ENCODE results near the gene SLC4A9.
A peak's percentile ranks its signal among the peaks of the same experiment; 100 is the strongest.

The SLC4A9 gene

GRCh38 chr5:140382866-140383265 lies 22.9 kb downstream of the SLC4A9 start (continued):
- TF ChIP-seq SCRT1 (tag by site-specific recombination; IDR thresholded peaks at IDR 0.05; ENCODE audit: borderline replicate concordance) (no peak), ZNF473 (tag by site-specific recombination; IDR thresholded peaks at IDR 0.05) (no peak), ZNF366 (tag by site-specific recombination; conservative IDR thresholded peaks at IDR 0.05) (no peak), KLF9 (tag by site-specific recombination; IDR thresholded peaks at IDR 0.05; ENCODE audit: low read depth) (no peak), GLI4 (tag by site-specific recombination; IDR thresholded peaks at IDR 0.05) (no peak), ZNF223 (tag by site-specific recombination; IDR thresholded peaks at IDR 0.05) (no peak), ZNF169 (tag by site-specific recombination; IDR thresholded peaks at IDR 0.05) (no peak)

GRCh38 chr5:140383300-140383699 lies 23.3 kb downstream of the SLC4A9 start:
- Histone ChIP-seq H3K4me1 (ENCODE audit: control insufficient read depth, insufficient read depth, low read length) (no peaks in the 10 kb centered on the region), H3K4me3 (ENCODE audit: low read depth, low read length) (no peak overlapping the region), H3K9me3 (ENCODE audit: control insufficient read depth, insufficient read depth, low read depth, low read length) (no peaks in the 10 kb centered on the region), H3K27ac (ENCODE audit: extremely low read depth, low read depth, low read length) (no peak overlapping the region), H3K36me3 (ENCODE audit: control insufficient read depth in 2 of 2, insufficient read depth in 1 of 2, low read length in 2 of 2) (no peaks in the 10 kb centered on the region)
- POLR2A ChIA-PET, result no interaction called here
- TF ChIP-seq ZNF26 (tag by site-specific recombination; IDR thresholded peaks at IDR 0.05) (no peak), ZNF350 (tag by site-specific recombination; IDR thresholded peaks at IDR 0.05) (no peak), ZNF777 (tag by site-specific recombination; IDR thresholded peaks at IDR 0.05; ENCODE audit: borderline replicate concordance) (no peak), ZBTB11 (tag by site-specific recombination; conservative IDR thresholded peaks at IDR 0.05; ENCODE audit: low read depth) (no peak), KLF7 (tag by site-specific recombination; IDR thresholded peaks at IDR 0.05; ENCODE audit: borderline replicate concordance) (no peak)
- CTCF ChIA-PET, result interaction anchor here (0.5 to 1.2 kb wide), 2 partner anchors 13 to 17 kb away, joined by 3 to 5 read pairs; no protein-coding TSS in a partner anchor

GRCh38 chr5:140388052-140388451 lies 28.1 kb downstream of the SLC4A9 start:
- POLR2A ChIA-PET, result interaction anchor here (1.2 kb wide), 1 partner anchor 14 kb away, joined by 3 read pairs; the partner anchor contains the start of gene ANKHD1
- no peak overlapping the region for H3K27ac ChIP-seq (ENCODE audit: extremely low read depth, low read depth, low read length)
- CTCF ChIA-PET, result interaction anchor here (0.6 to 1.8 kb wide), 6 partner anchors 8 to 459 kb away, joined by 3 to 9 read pairs (median 3); partner anchors contain the start of gene SLC4A9

More at GRCh38 chr5:140388052-140388451, 28.1 kb downstream of the SLC4A9 start:
- no peaks in the 10 kb centered on the region for H3K9me3 ChIP-seq (ENCODE audit: control insufficient read depth, insufficient read depth, low read depth, low read length)
- peak; percentile 18; the same call in 1 of the 2 replicates for TF ChIP-seq OSR2 (tag by site-specific recombination; IDR thresholded peaks at IDR 0.05)
- no peak for TF ChIP-seq ZNF776 (tag by site-specific recombination; IDR thresholded peaks at IDR 0.05; ENCODE audit: borderline replicate concordance)
- TF ChIP-seq ZNF654 (tag by site-specific recombination; IDR thresholded peaks at IDR 0.05; ENCODE audit: low read depth), result no peak
- TF ChIP-seq ZNF645 (tag by site-specific recombination; IDR thresholded peaks at IDR 0.05), result no peak
- H3K4me3 ChIP-seq (ENCODE audit: low read depth, low read length), result no peak overlapping the region
- no peaks in the 10 kb centered on the region for H3K4me1 ChIP-seq (ENCODE audit: control insufficient read depth, insufficient read depth, low read length)
- no peaks in the 10 kb centered on the region for H3K36me3 ChIP-seq (ENCODE audit: control insufficient read depth in 2 of 2, insufficient read depth in 1 of 2, low read length in 2 of 2)
